Endothelial cell of umbilical vein (primary cell): ENCODE data around the gene EPHA4.

ENCODE experiments used
- CTCF ChIP-seq, 2 donors: IDR thresholded peaks; 1 replicate in 1 of 2; 2 replicates in 1 of 2; pipeline ENCODE4 v1.5.1; 2011; ENCODE audit warnings: low read length in 2 of 2, mild to moderate bottlenecking in 2 of 2, moderate library complexity in 2 of 2, control low read depth in 1 of 2, inconsistent platforms in 1 of 2, low read depth in 1 of 2; ENCODE audit not compliant: insufficient read depth in 1 of 2; ENCODE audit errors: extremely low read depth in 1 of 2
- EZH2 ChIP-seq: IDR thresholded peaks from 2 replicates; pipeline ENCODE4 v1.6.1; 2012; ENCODE audit warnings: borderline replicate concordance, low read depth, mild to moderate bottlenecking, moderate library complexity, low read length, inconsistent platforms; ENCODE audit not compliant: severe bottlenecking
- POLR2A ChIP-seq: IDR thresholded peaks from 2 replicates; pipeline ENCODE4 v1.6.1; 2012; ENCODE audit warnings: low read depth, mild to moderate bottlenecking, control low read depth, low read length
- POLR2AphosphoS5 ChIP-seq: IDR thresholded peaks from 2 replicates; pipeline ENCODE4 v1.6.1; 2012; ENCODE audit warnings: low read depth, mild to moderate bottlenecking, control low read depth, low read length, moderate library complexity; ENCODE audit not compliant: insufficient read depth

DNA sequence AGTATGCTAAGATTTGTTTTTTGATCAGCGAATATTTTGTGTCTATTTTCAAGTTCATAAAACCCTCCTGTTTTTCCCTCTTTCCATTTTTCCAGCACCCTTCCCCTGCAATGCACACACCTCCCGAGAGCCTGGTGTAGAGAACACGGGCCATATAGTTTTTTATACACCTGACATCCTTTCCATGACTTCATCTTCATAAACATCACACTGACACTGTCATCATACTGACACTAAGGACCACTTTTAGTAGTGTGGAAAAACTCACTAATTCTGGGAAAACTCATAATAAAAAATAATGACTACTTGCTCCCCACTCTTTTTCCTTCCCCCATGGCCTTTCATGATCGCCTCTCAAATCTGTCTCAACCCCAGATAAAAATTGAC is 70.2 kb downstream of the EPHA4 start:
- TF ChIP-seq POLR2A, result peak; percentile 26
- no peak for TF ChIP-seq CTCF (IDR thresholded peaks at IDR 0.05; ENCODE audit: extremely low read depth in 1 of 2, insufficient read depth in 1 of 2, low read depth in 1 of 2, low read length in 2 of 2)
- no peak for TF ChIP-seq POLR2AphosphoS5
- TF ChIP-seq EZH2, result no peak
